CD4-positive, alpha-beta T cell treated with Interleukin-6 at 100 ng/mL for 8 hours (primary cell): ENCODE measurements around the gene IGF2R.
"Not testable (repeated sequence)": the region's sequence is repeated elsewhere in the genome, so short reads cannot be mapped to it uniquely, and the experiment has no call there.

ENCODE experiments used
- DNase-seq: peaks from one replicate; pipeline ENCODE4 v3.0.0-alpha.2; 2020; ENCODE audit warnings: mixed read lengths, low spot score

The IGF2R gene

DNA sequence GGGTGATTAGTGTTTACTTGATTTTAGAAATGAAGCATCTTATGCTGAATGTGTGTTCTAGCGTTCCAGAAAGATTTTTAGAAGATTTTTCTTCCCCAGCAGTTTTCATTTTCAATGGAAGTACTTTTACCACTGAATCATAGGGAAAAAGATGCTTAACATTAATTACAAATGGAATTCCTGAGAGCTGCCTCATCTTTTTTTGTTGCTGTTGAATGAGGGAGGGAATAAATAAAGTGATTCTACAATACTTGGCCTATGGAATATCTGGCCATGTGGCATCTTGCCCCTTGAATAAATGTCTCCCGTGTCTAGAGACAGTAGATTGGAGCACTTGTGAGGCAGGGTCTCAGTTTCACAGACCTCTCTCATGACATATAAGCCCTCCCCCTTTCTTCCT, 108.6 kb downstream of the IGF2R start:
- no peak for DNase-seq

DNA sequence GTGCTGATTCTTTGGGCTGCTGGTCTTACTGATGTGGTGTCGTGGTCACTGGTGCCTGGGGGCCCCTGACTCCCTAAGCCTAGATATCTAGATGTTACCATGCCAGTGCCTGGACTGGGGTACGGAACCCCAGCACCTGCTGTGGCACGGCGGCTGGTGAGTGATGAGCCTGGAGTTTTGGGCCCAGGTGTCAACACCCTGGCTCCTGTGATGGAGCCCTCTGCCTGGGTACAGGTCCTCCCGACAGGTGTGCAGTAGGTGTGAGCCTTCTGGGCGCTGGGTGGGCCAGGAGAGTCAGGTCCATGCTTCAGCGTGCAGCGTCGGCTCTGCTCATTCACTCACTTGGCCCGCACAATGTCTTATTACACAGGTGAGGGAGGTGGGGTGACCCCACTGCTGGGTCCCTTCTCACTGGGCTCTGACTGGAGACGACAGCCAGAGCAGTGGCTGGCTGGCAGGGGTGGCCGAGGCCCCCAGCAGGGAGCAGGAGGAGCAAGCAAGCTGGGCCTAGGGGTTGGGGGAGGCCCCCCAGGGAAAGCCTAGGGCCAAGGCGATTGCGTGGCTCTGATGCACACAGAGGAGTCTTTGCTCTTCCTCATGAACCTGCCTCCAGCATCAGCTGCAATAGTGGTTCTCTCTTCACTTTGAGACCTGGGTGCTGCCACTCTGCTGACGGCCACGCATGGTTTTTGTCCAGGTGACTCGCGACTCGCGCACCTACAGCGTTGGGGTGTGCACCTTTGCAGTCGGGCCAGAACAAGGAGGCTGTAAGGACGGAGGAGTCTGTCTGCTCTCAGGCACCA, 110.2 kb downstream of the IGF2R start:
- DNase-seq: no peak

DNA sequence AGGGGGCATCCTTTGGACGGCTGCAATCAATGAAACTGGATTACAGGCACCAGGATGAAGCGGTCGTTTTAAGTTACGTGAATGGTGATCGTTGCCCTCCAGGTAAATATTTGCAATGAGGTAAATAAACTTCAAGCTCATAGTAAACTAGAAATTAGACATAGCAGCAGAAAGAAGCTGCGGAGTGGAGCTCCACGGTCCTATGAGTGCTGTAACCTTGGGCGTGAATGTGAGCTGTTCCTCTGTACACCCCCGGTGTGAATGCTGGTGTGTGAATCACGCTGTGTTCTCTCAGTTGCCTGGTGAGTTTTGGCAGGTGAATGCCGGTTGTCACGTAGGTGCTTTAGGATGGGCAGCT, 110.8 kb downstream of the IGF2R start:
- DNase-seq: no peak

DNA sequence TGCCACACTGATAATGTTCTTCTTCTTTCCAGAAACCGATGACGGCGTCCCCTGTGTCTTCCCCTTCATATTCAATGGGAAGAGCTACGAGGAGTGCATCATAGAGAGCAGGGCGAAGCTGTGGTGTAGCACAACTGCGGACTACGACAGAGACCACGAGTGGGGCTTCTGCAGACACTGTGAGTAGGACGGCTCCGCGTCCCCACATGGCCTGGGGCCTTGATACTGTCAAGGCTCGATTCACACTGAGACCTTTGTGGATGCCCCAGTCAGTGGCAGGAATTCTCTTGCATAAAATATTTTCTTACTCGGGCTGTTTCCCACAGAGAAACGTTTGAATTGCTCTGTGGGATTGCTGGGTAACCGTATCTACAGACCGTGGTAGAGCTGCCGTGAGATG, 111.2 kb downstream of the IGF2R start:
- DNase-seq: no peak

DNA sequence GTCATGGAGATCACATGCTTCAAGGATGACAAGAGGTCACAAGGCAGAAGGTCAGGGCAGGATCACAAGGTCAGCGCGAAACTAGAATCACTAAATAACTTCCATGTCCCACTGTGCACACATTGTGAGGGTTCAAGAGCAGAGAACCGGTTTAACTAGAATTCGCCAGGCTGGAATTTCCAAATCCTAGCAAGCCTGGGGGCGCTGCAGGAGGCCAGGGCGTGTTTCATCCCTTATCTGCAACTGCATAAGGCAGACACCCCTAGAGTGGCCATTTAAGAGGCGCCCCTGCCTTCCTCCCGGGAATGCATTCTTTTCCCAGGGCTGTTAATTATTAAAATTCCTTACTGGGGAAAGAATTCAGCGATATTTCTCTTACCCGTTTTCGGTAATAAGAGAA, 112.5 kb downstream of the IGF2R start:
- no peak for DNase-seq

DNA sequence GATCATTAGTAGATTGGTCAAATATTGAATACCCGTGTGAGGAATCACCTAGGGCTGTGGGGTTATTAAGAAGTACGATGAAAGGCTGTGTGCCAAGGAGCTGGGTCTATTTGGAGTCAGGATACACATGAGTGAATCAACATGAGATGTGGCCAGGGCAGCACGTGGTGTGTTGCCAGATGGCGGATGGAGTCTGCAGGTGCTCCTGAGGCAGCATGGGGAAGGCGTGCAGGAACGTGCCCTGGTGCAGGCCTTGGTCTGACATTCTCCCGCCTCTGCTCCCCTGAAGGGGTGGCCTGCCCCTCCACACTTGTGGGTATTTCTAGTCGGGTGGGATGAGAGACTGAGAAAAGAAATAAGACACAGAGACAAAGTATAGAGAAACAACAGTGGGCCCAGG, 113.7 kb downstream of the IGF2R start:
- DNase-seq: no peak

DNA sequence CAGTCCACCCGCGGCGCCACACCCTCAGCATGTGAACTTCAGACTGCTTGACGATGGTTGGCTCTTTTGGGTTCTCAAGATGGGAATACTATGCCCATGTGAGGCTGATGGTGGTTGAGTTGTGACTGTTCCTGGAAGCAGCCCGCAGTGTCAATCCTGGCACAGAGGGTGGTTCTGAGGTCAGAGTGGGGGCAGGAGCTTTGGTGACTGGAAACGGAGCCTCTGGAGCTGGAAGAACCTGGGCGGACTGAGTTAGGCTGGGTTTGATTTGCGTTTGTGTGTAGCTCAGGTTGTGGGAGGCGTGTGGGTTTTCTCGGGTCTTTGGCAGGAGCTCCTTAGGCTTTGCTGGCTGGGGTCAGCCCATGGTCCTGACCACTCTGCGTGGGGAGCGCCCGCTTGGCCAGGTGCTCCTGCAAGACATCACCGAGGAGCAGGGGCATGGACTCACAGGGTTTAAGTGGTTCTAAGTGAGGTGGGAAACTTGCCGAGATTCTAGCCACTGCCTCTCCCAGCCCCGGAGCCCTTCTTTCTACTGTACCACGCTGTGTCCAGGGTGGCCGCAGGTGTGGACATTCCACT, 115.4 kb downstream of the IGF2R start:
- no peak for DNase-seq

DNA sequence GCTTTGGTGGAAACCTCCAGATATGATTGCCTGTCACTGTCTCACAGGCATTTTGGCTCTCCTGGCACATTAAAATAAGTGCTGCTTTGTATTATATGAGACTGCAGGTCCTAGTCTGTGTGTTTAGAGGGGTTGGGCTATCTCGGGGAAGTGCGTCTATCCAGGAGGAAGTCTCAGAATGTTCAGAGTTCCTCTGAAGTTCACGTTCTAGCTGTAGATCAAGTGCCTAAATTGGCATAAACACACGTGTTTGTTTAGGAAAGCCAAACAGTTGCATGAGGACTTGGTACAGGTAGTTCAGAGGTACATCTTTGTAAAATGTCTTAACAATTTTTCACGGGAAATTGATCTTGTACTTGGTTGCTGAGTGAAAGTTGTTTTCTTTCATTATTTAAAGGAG, 116.3 kb downstream of the IGF2R start:
- DNase-seq: no peak

DNA sequence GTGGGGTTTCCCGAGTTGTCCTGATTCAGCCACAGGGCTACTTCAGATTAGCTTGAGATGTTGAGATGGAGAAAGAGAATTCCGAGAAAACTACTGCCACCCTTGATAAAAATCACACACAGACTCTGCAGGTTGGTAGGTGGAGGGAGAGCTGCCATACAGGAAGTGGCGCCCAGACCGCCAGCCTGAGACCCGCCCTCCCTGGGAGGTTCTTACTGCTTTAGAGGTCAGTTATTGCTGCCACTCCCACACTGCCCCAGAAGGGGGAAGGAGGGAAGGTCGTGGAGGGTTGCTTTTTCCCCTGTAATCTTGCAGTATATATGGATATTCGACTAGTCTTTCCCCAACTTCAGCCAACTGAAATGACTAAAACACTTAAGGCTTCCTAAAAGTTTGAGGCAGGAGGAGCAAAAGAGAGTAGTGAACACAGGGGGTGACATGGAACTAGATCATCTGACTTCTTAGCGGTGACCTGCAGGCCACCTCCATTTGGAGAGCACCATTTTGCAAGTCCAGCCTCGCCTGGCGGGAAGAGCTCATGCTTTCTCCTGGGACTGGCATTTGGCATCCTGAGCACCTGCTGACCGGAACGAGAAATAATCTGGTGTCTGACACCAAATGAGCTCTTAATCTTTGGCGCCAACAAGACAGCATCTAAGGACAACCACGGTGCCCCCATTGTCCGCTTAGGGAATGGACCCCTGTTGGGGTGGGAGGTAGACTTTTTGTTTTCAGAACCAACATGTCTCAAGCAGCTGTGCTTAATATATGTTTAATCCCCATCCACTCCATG, 117.0 kb downstream of the IGF2R start:
- no peak for DNase-seq

DNA sequence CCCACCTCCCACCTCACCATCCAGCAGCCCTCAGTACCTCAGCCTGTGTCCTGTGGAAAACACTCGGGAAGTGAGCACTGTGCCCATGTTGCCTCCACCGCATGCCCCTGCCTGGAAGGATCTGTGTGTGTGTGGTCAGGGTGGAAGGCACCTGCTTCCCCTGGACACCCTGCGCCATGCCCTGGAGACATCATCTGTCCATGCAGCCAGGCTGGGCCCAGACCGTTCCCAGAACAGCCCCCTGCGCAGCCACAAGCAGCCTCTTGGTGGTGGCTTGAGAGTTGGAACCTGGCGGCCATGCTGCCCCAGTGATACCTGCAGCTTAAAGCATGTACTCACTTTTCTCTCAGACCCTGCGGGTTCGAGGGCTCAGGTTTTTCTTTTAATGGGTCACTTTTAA, 117.9 kb downstream of the IGF2R start:
- no peak for DNase-seq

DNA sequence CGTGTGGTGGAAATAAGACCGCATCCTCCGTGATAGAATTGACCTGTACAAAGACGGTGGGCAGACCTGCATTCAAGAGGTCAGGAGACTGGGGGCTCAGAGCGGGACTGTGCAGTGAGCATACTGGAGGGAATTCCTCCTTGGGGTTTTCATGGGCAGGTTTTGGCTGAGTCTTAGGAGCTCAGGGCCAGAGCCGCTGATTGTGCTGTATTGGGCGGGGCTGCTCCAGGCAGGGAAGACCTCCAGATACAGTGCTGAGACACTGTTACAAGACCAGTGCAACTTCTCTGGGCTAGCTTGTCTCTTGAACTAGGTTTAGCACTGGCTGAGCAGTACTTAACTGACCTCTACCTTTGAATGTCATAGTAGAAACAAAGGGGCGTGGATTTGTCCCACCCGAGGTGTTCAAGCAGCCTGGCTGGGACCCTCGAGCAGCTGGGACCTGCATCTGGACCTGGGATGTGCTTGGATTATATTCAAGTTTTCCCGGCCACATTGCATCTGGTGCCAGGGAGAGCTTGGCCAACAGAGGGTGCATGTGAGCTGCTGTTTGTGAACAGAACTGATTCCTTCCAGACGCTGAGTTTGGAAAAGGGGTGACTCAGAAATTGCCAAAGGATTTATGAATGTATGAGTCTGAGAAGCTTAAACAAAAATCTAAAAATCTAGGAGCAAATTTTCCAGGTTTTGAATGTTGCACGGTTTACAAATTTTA, 119.3 kb downstream of the IGF2R start:
- no peak for DNase-seq

DNA sequence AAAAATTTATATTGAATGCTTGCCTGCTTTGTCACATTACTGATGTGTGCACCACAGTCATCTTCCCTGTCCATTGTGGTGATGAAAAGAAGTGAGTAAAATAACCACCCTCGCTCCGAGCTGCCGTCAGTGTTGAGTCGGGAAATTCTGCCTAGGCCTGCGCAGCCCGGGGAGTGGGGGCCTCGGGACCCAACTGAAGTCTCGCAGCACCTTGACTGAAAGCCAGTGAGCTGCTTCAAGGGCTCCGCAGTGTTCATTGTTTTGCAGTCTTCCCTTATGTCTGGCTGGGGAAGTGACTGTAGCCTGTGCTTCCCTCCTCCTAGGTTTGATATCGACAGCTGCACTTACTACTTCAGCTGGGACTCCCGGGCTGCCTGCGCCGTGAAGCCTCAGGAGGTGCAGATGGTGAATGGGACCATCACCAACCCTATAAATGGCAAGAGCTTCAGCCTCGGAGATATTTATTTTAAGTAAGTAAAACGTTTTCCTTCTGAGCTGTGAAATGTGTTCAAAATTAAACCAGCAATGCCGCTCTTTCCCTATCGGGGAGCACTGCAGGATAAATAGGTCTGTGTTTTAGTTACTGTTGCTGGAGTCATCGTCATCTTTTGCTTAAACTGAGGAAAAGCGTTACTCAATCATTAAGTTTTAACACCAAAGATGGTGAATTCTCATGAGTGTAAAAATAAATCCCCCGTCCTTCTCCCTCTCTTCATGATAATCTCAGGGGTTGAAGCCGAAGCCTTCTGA, 120.1 kb downstream of the IGF2R start:
- no peak for DNase-seq

DNA sequence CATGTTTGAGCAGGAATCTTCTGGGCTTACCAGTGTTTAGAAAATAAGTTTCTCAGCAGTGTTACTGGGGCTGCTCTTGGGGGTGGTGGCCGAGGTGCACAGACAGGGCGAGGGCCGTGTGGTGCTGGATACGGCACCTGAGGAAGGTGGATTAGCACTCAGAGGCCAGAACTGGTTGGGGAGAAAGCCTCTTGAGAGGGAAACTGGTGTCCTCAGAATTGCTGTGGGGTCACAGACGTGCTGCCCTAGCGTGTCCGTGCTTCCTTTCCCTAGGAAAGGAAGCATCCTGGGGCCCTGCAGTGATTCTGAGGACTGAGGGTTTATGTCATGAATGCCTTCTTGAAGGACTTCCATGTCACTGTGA, 120.6 kb downstream of the IGF2R start:
- no peak for DNase-seq

DNA sequence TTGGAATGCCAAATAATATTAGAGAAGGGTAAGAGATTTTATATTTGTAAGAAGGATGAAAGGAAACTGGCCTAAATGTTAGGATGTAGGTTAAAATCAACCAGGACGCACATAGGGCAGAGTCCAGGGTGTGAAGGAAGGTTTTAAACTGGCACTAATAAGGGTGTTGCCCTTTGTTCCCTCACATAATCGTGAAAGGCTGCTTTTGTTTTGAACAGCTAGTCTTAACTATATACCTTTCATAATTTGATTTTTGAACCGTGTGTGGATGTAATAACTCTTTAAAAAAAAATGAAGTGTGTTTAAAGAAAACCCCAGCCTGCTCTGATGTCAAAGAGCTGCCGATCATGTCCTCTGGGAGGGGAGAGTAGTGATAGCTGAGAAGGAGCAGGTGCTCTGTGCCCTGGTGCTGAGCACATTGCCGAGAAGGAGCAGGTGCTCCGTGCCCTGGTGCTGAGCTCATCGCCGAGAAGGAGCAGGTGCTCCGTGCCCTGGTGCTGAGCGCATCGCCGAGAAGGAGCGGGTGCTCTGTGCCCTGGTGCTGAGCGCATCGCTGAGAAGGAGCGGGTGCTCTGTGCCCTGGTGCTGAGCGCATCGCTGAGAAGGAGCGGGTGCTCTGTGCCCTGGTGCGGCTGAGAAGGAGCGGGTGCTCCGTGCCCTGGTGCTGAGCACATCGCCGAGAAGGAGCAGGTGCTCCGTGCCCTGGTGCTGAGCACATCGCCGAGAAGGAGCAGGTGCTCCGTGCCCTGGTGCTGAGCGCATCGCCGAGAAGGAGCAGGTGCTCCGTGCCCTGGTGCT, 121.8 kb downstream of the IGF2R start:
- not testable (repeated sequence) for DNase-seq

DNA sequence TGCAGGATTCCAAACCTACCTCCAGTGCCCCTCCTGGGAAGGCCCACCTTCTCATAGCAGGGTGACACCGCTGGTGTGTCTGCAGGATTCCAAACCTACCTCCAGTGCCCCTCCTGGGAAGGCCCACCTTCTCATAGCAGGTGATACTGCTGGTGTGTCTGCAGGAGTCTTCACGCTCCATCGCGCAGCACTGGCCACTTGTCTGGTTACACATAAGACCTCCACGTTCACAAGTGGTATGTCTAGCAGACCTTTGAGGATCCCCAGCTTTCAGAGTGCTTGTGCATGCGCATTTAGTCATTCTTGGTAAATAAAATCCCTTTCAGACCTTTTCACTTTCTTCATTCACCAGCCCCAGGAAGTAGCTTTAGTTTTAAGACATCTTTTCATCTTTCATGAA, 123.3 kb downstream of the IGF2R start:
- not testable (repeated sequence) for DNase-seq

DNA sequence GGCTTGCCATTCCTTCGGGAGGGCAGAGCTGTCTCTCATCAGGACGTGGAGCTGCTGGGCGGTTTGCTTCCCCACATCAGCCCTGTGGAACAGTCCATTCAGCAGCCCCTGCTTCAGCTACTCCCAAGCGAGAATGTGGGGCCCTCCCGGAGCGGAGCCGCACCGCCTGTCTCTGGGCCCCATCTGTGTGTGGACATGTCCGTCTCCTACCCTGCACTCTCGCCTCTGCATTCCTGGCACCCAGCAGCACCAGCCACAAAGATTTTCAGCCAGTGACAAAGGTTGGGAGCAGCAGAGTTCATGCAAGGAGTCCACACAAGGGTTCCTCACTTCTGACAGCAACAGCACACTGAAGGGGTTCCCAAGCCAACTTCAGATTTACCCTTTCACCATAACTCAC, 123.7 kb downstream of the IGF2R start:
- no peak for DNase-seq

DNA sequence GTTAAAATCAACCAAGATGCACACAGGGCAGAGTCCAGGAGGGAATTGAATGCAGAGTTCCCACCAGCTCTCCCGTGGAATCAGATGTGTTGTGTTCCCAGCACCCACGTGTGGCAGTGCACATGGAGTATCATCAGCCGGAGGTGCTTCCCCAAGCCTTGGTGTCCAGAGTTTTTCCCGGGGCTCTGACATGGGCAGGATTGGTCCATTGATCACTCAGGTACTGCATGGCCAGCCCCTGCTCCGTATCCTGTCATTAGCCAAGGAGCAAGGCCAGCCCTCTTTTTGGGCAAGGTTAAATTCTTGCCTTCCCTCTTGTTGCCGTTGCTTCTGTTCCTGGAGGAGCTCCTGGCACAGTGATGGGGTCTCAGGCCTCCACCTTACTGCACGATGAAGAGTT, 124.2 kb downstream of the IGF2R start:
- no peak for DNase-seq

DNA sequence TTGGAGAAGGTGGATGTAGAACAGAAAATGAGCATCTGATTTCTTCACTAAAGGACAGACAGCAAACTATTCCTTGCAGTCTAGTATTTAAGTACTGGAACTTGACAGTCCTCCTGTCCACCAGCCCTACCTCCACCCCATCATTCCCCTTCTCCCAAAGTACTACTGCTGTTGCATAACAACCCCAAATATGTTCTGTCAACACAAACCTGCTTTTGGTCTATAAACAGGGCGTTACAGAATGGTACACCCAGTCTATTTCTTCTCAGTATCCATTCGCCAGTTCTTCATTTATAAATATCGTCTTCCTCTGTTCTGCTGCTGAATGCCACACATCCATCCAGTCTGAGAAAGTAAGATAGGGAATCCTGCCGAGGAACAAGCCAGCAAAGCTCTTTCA, 125.1 kb downstream of the IGF2R start:
- no peak for DNase-seq

DNA sequence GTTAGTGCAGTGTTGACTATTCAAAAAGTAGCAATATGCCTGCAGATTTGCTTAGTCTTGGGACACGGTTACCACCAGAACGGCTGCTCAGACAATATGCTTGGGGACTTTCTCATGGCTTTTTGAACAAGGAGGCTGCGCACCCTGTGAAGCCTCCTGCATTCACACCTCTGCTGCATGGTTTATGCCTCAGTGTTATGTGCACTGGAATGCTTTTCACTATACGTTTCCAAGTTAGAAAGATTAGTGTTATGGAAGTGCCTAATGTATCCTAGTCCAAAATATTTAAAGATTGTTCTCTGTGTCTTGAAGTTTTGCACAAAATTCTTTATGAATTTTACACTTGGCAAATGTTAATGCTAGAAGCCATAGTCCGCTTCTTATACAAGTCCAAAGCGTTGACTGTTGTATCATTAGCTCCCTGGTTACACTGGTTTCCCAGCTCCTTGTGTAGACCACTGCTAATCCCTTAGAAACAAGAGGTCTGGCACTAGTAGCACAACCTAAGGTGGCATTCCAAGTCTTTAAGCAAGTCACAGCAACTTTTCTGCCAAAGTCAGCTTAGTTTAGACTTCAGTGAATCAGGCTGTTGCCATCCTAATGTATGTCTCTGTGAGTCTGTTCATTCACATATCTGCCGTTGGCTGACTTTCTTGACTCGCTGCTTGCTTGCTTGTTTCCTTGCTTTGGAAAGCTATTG, 126.4 kb downstream of the IGF2R start:
- DNase-seq: no peak
